A673 (cell line): ENCODE results near the gene CEMIP. TPM values are rescaled to one million over a fixed set of nuclear protein-coding genes. Genes with fewer than 3 reads are reported as not detected.

Experiments used
- BruUV-seq: library from RNA; stranded (reverse); fragments of 400-500 nt; replicated peaks from 2 replicates; lab custom pipeline; 2021; lab: Mats Ljungman, UMichigan
- CTCF ChIA-PET: fragments of 300-600 bp; sonication (Branson Sonifier 250); formaldehyde crosslinking; loops from one replicate; lab custom pipeline; 2022; ENCODE audit warnings: antibody characterized with exemption; lab: Charles Lee
- POLR2A ChIA-PET: fragments of 300-600 bp; sonication (Branson Sonifier 250); formaldehyde crosslinking; loops from one replicate; lab custom pipeline; 2022; ENCODE audit warnings: antibody characterized with exemption; ENCODE audit not compliant: low non-redundant PET; lab: Charles Lee
- DNase-seq: peaks from one replicate; pipeline ENCODE4 v3.0.0-alpha.2; 2015; ENCODE audit warnings: low spot score
- H3K27ac ChIP-seq: fragments of 200-600 bp; sonication (generic); 2 replicates; pipeline ENCODE4 v1.5.1; 2016; ENCODE audit warnings: mixed run types, low read depth, mild to moderate bottlenecking, mixed read lengths, antibody characterized with exemption, low read length; ENCODE audit not compliant: poor library complexity, severe bottlenecking
- H3K27me3 ChIP-seq: fragments of 200-600 bp; sonication (generic); replicated peaks from 2 replicates; pipeline ENCODE4 v1.6.1; 2017; ENCODE audit warnings: mixed run types, low read depth, mild to moderate bottlenecking, mixed read lengths, antibody characterized with exemption, low read length; ENCODE audit not compliant: insufficient read depth, poor library complexity
- H3K36me3 ChIP-seq: fragments of 200-600 bp; sonication (generic); 2 replicates; pipeline ENCODE4 v1.6.1; 2016; ENCODE audit warnings: mixed run types, mild to moderate bottlenecking, mixed read lengths, antibody characterized with exemption, low read length; ENCODE audit not compliant: insufficient read depth, poor library complexity, severe bottlenecking
- H3K4me1 ChIP-seq: fragments of 200-600 bp; sonication (generic); 2 replicates; pipeline ENCODE4 v1.6.1; 2017; ENCODE audit warnings: mixed run types, mild to moderate bottlenecking, mixed read lengths, antibody characterized with exemption, low read length; ENCODE audit not compliant: insufficient read depth, poor library complexity, severe bottlenecking
- H3K4me3 ChIP-seq: fragments of 200-600 bp; sonication (generic); 2 replicates; pipeline ENCODE4 v1.5.1; 2016; ENCODE audit warnings: low read depth, mixed run types, mild to moderate bottlenecking, mixed read lengths, low read length; ENCODE audit not compliant: poor library complexity, severe bottlenecking
- H3K9me3 ChIP-seq: fragments of 200-600 bp; sonication (generic); 2 replicates; pipeline ENCODE4 v1.6.1; 2016; ENCODE audit warnings: mixed run types, low read depth, mild to moderate bottlenecking, mixed read lengths, antibody characterized with exemption, low read length; ENCODE audit not compliant: poor library complexity, severe bottlenecking
- CTCF ChIP-seq: fragments of 300-800, 200-600 bp; sonication (generic); conservative IDR thresholded peaks from 2 replicates; pipeline ENCODE4 v1.5.1; 2017; ENCODE audit warnings: low read depth, mild to moderate bottlenecking, antibody characterized with exemption, low read length, moderate library complexity, mixed read lengths
- EZH2 ChIP-seq: fragments of 200-600 bp; sonication (generic); IDR thresholded peaks from 2 replicates; pipeline ENCODE4 v1.6.1; 2017; ENCODE audit warnings: borderline replicate concordance, low read depth, mild to moderate bottlenecking, mixed read lengths, antibody characterized with exemption, low read length; ENCODE audit not compliant: poor library complexity, severe bottlenecking
- intact Hi-C: fragments of 100-400 bp; cut with micrococcal nuclease; formaldehyde crosslinking; loops from one replicate; pipeline ENCODE4 v1.10.0; 2022; ENCODE audit not compliant: unreplicated experiment
- total RNA-seq: library from RNA; stranded (reverse); gene quantifications from 2 replicates; pipeline ENCODE4 v1.2.3, GENCODE V29; 2021

CEMIP gene
- total RNA-seq, 1 experiment from 2014 or later = not detected

GRCh38 chr15:80752204-80752603 is 27.0 kb upstream of the CEMIP start:
- Histone ChIP-seq H3K27me3 (no peaks in the 10 kb centered on the region), H3K27ac (no peak overlapping the region), H3K9me3 (no peaks in the 10 kb centered on the region), H3K4me1 (peaks cover 4% of the 10 kb centered on the region), H3K36me3 (no peaks in the 10 kb centered on the region), H3K4me3 (no peak overlapping the region)
- TF ChIP-seq EZH2 (no peak), CTCF (no peak)
- ChIA-PET CTCF (no interaction called here), POLR2A (no interaction called here)
- BruUV-seq = no TSS peak
- intact Hi-C loops = no loop called here
- no peak for DNase-seq

GRCh38 chr15:80753161-80753560 is 26.0 kb upstream of the CEMIP start:
- intact Hi-C loops = no loop called here
- ChIA-PET CTCF (no interaction called here), POLR2A (no interaction called here)
- no peak for DNase-seq
- no TSS peak for BruUV-seq
- Histone ChIP-seq H3K27ac (no peak overlapping the region), H3K36me3 (no peaks in the 10 kb centered on the region), H3K9me3 (no peaks in the 10 kb centered on the region), H3K4me3 (no peak overlapping the region), H3K27me3 (no peaks in the 10 kb centered on the region), H3K4me1 (no peaks in the 10 kb centered on the region)
- no peak for TF ChIP-seq EZH2
- TF ChIP-seq CTCF = no peak

- TF ChIP-seq EZH2 (no peak), CTCF (no peak)
- Histone ChIP-seq H3K27me3 (no peaks in the 10 kb centered on the region), H3K27ac (no peak overlapping the region), H3K9me3 (no peaks in the 10 kb centered on the region), H3K4me1 (no peaks in the 10 kb centered on the region), H3K36me3 (no peaks in the 10 kb centered on the region), H3K4me3 (no peak overlapping the region)
- ChIA-PET POLR2A (no interaction called here), CTCF (no interaction called here)
- BruUV-seq = no TSS peak
- intact Hi-C loops = no loop called here
- DNase-seq = no peak
Measured at GRCh38 chr15:80754014-80754413, 25.2 kb upstream of the CEMIP start.
